HG02763 (cell line): ENCODE data around the gene KRT9.
"Not testable (repeated sequence)": the region's sequence is repeated elsewhere in the genome, so short reads cannot be mapped to it uniquely, and the experiment has no call there.

ENCODE experiments used
- ATAC-seq: cut with Tn5 transposase; IDR thresholded peaks from one replicate; pipeline ENCODE4 v1.9.1; 2021; ENCODE audit warnings: mild to moderate bottlenecking, moderate library complexity; ENCODE audit not compliant: unreplicated experiment

KRT9 gene

GRCh38 chr17:41579484-41580243, 7.8 kb upstream of the KRT9 start:
- no peak for ATAC-seq

GRCh38 chr17:41578971-41579370, 7.1 kb upstream of the KRT9 start:
- no peak for ATAC-seq

GRCh38 chr17:41578538-41578937, 6.7 kb upstream of the KRT9 start:
- no peak for ATAC-seq

- ATAC-seq: not testable (repeated sequence)
These were observed 4.9 kb upstream of the KRT9 start for GRCh38 chr17:41576740-41577139.

GRCh38 chr17:41575336-41575735, 3.5 kb upstream of the KRT9 start:
- no peak for ATAC-seq

- no peak for ATAC-seq
These were observed 4.5 kb downstream of the KRT9 start for GRCh38 chr17:41567317-41567716.

GRCh38 chr17:41565338-41565737, 6.5 kb downstream of the KRT9 start:
- ATAC-seq: no peak

- no peak for ATAC-seq
These were observed 8.2 kb downstream of the KRT9 start for GRCh38 chr17:41563607-41564170.

GRCh38 chr17:41561554-41561953, 10.3 kb downstream of the KRT9 start:
- no peak for ATAC-seq

GRCh38 chr17:41559548-41559947, 12.3 kb downstream of the KRT9 start:
- no peak for ATAC-seq

- ATAC-seq: no peak
These were observed 14.9 kb downstream of the KRT9 start for GRCh38 chr17:41556931-41557330.

GRCh38 chr17:41556306-41556705, 15.6 kb downstream of the KRT9 start:
- ATAC-seq: no peak

GRCh38 chr17:41555105-41555887, 16.6 kb downstream of the KRT9 start:
- ATAC-seq: no peak

GRCh38 chr17:41553987-41554680, 17.7 kb downstream of the KRT9 start:
- ATAC-seq: no peak

- no peak for ATAC-seq
These were observed 18.7 kb downstream of the KRT9 start for GRCh38 chr17:41553176-41553575.

GRCh38 chr17:41552455-41552854, 19.4 kb downstream of the KRT9 start:
- ATAC-seq: no peak

GRCh38 chr17:41551365-41551764, 20.5 kb downstream of the KRT9 start:
- ATAC-seq: no peak

- ATAC-seq: no peak
These were observed 22.2 kb downstream of the KRT9 start for GRCh38 chr17:41549596-41550039.

GRCh38 chr17:41548844-41549595, 22.8 kb downstream of the KRT9 start:
- peak; percentile 57 for ATAC-seq
